GM13977 (cell line): ENCODE measurements around the gene OR4M1.
"Not testable (repeated sequence)": the region's sequence is repeated elsewhere in the genome, so short reads cannot be mapped to it uniquely, and the experiment has no call there.

ENCODE experiments used
- DNase-seq: peaks from one replicate; pipeline ENCODE4 v3.0.0; 2012; ENCODE audit warnings: low spot score
- in situ Hi-C: fragments of 300-500 bp; cut with MboI; formaldehyde crosslinking; loops from one replicate; pipeline ENCODE4 v1.12.0; 2022; ENCODE audit warnings: low sequenced_read_pairs, low pct_unique_long_range_greater_than_20kb, mixed read lengths, inconsistent platforms; ENCODE audit not compliant: unreplicated experiment
- TF ChIP-seq, protein P1 (sequence below): IDR thresholded peaks from 2 replicates; pipeline ENCODE4 v1.5.1; 2012; ENCODE audit warnings: mild to moderate bottlenecking, control low read depth; ENCODE audit not compliant: insufficient read depth; ENCODE audit errors: extremely low read depth, missing control alignments

OR4M1 gene

DNA sequence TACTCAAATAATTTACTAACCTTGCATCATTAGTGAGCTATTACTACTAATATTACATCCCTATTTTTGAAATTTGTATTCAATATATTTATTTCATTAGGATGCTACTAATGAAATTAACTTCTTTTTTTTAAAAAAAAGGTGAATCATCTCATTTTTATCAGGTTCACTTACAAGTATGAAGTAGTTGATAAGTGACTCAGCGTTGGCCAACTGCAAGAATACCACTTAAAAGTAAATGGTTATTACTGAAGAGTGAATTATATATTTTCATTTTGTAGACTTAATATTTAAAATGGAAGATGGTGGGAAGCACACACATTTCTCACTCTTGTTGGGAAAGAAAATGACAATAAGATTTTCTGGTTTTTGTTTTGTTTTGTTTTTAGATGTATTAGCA lies 49.9 kb downstream of the OR4M1 start:
- no peak for DNase-seq
- TF ChIP-seq, protein P1, sequence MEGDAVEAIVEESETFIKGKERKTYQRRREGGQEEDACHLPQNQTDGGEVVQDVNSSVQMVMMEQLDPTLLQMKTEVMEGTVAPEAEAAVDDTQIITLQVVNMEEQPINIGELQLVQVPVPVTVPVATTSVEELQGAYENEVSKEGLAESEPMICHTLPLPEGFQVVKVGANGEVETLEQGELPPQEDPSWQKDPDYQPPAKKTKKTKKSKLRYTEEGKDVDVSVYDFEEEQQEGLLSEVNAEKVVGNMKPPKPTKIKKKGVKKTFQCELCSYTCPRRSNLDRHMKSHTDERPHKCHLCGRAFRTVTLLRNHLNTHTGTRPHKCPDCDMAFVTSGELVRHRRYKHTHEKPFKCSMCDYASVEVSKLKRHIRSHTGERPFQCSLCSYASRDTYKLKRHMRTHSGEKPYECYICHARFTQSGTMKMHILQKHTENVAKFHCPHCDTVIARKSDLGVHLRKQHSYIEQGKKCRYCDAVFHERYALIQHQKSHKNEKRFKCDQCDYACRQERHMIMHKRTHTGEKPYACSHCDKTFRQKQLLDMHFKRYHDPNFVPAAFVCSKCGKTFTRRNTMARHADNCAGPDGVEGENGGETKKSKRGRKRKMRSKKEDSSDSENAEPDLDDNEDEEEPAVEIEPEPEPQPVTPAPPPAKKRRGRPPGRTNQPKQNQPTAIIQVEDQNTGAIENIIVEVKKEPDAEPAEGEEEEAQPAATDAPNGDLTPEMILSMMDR: no peak
- in situ Hi-C loops: no loop called here

DNA sequence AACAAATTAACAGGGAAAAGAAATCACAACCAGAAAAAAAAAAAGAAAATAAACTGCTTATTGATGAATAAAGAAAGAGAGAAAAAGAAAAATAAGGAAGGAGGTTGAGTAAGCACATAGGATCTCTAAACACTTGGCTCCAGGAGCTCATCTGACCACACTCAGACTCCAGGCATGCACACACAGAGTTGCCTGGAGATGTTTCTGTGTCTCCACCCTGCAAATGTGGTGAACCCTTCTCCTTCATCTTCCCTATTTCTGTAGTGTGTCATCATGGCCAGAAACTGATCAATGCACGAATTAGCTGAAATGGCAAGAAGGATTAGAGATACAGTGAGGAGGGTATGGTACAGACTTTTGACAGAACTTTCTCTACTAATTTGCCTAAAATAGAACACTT lies 50.5 kb downstream of the OR4M1 start:
- TF ChIP-seq, protein P1: no peak
- in situ Hi-C loops: no loop called here
- DNase-seq: no peak

DNA sequence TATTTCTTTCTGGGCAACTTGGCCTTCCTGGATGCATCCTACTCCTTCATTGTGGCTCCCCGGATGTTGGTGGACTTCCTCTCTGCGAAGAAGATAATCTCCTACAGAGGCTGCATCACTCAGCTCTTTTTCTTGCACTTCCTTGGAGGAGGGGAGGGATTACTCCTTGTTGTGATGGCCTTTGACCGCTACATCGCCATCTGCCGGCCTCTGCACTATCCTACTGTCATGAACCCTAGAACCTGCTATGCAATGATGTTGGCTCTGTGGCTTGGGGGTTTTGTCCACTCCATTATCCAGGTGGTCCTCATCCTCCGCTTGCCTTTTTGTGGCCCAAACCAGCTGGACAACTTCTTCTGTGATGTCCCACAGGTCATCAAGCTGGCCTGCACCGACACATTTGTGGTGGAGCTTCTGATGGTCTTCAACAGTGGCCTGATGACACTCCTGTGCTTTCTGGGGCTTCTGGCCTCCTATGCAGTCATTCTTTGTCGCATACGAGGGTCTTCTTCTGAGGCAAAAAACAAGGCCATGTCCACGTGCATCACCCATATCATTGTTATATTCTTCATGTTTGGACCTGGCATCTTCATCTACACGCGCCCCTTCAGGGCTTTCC lies 54.4 kb downstream of the OR4M1 start:
- in situ Hi-C loops, DNase-seq: not testable (repeated sequence)

DNA sequence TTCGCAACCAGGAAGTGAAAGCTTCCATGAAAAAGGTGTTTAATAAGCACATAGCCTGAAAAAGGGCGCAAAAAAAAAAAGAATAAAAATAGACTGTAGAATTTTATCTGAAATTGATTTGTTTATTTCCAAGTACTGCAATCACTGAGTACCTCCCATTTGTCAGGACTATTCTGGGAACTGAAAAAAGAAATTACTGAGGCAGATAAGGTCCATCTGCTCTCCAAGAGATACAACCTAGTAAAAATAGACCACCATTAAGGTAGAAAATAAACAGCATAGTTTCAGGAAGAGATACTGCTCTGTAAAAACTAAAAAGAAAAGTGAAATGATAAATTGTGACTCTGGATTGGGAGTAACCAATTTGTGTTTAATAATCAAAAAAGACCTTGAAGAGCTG lies 55.0 kb downstream of the OR4M1 start:
- TF ChIP-seq, protein P1: no peak
- DNase-seq: no peak
- in situ Hi-C loops: no loop called here
